ENCODE data around the gene APOM. TPM values are rescaled to one million over a fixed set of nuclear protein-coding genes. Genes with fewer than 3 reads are reported as not detected.

APOM gene
- total and polyA plus RNA-seq, 8 donors = 0.62 to 5.0 (median 1.2) TPM

DNA sequence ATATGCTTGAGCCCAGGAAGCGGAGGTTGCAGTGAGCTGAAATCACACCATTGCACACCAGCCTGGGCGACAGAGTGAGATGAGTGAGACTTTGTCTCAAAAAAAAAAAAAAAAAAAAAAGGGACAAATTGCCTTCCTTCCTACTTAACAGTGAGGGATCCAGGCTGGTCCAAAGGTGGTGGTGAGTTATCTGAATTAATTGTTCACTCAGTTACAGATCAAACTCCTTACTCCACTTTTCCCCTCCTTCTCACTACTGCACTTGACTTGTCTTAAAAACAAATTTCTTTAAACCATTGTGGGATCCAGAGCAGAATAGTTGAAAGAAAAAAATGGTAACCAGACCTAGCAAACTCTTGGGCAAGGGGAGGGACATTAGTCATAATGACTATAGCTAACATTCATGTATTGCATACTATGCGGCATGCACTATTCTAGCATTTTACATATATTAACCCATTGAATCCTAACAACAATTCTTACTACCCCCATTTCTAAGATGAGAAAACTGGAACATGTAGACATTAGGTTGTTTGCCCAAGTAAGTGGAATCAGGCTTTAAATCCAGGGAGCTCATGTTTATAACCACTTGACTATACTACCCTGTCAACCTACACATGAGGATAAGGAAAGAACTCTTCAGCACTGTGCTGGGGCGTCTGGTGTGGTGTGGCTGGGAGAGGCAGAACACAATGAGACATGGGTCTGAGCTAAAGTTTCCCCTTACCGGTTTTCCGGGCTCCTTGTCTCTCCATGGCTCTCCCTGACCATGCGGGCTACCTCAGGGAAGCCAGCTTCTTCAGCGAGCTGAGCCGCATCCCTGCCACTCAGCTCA, 7.6 kb downstream of the APOM start:
- no peaks in the 10 kb centered on the region for H3K27me3 ChIP-seq
- TF ChIP-seq, protein P1, sequence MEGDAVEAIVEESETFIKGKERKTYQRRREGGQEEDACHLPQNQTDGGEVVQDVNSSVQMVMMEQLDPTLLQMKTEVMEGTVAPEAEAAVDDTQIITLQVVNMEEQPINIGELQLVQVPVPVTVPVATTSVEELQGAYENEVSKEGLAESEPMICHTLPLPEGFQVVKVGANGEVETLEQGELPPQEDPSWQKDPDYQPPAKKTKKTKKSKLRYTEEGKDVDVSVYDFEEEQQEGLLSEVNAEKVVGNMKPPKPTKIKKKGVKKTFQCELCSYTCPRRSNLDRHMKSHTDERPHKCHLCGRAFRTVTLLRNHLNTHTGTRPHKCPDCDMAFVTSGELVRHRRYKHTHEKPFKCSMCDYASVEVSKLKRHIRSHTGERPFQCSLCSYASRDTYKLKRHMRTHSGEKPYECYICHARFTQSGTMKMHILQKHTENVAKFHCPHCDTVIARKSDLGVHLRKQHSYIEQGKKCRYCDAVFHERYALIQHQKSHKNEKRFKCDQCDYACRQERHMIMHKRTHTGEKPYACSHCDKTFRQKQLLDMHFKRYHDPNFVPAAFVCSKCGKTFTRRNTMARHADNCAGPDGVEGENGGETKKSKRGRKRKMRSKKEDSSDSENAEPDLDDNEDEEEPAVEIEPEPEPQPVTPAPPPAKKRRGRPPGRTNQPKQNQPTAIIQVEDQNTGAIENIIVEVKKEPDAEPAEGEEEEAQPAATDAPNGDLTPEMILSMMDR (IDR thresholded peaks at IDR 0.05) = no peak
- peak overlapping the region in 1 of 4 donors; percentile 90 for H3K27ac ChIP-seq
- no peak for FAIRE-seq
- H3K9me3 ChIP-seq = no peaks in the 10 kb centered on the region
- H3K4me1 ChIP-seq = peaks cover 21 to 35% (median 31%) of the 10 kb centered on the region in 3 donors
- ATAC-seq = no peak
- no peak for DNase-seq
- 58 to 61% methylated on average over 9 of the region's 9 CpGs for WGBS, 2 donors
- peak overlapping the region in 2 of 4 donors; percentile 66 to 72 for H3K4me3 ChIP-seq
- intact Hi-C loops (cut with DNase I) = no loop called here
- H3K36me3 ChIP-seq = peaks cover 0 to 13% (median 0%) of the 10 kb centered on the region in 3 donors

- TF ChIP-seq, protein P1 (IDR thresholded peaks at IDR 0.05) = no peak
- H3K4me1 ChIP-seq = peaks cover 13 to 27% (median 25%) of the 10 kb centered on the region in 3 donors
- peaks cover 0 to 21% (median 6%) of the 10 kb centered on the region in 3 donors for H3K36me3 ChIP-seq
- no peak for FAIRE-seq
- peak overlapping the region; percentile 71 to 90 (median 78) for H3K27ac ChIP-seq
- WGBS, 2 donors = 18% methylated on average over 17 of the region's 17 CpGs
- DNase-seq = peak in 1 of 6 donors; percentile 33
- no peaks in the 10 kb centered on the region for H3K27me3 ChIP-seq
- intact Hi-C loops (cut with DNase I) = no loop called here
- peak overlapping the region; percentile 66 to 80 (median 74) for H3K4me3 ChIP-seq
- ATAC-seq = no peak
- H3K9me3 ChIP-seq = no peaks in the 10 kb centered on the region
Measured at GRCh38 chr6:31663961-31664789, 8.5 kb downstream of the APOM start.

GRCh38 chr6:31664790-31665500, 9.3 kb downstream of the APOM start, which contains the start of gene GPANK1:
Gene GPANK1, minus strand, starts transcription at chr6:31664997. Its CDS starts 519 bp downstream, at chr6:31664478.
- Histone ChIP-seq H3K27ac (peak within 1 kb of the TSS; percentile 71 to 90 (median 78)), H3K4me1 (peaks cover 11 to 24% (median 23%) of the 10 kb centered on the region in 3 donors), H3K4me3 (peak within 1 kb of the TSS; percentile 66 to 80 (median 74)), H3K27me3 (no peaks in the 10 kb centered on the region), H3K36me3 (peaks cover 0 to 29% (median 14%) of the 10 kb centered on the region in 3 donors), H3K9me3 (no peaks in the 10 kb centered on the region)
- WGBS, 2 donors = 0 to 1% methylated on average over 39 of the region's 39 CpGs
- peak; percentile 83 to 93 (median 86) for DNase-seq
- ATAC-seq = peak; percentile 73 to 83 (median 74)
- TF ChIP-seq, protein P1 (IDR thresholded peaks at IDR 0.05) = no peak
- FAIRE-seq = no peak
- intact Hi-C loops (cut with DNase I) = no loop called here

DNA sequence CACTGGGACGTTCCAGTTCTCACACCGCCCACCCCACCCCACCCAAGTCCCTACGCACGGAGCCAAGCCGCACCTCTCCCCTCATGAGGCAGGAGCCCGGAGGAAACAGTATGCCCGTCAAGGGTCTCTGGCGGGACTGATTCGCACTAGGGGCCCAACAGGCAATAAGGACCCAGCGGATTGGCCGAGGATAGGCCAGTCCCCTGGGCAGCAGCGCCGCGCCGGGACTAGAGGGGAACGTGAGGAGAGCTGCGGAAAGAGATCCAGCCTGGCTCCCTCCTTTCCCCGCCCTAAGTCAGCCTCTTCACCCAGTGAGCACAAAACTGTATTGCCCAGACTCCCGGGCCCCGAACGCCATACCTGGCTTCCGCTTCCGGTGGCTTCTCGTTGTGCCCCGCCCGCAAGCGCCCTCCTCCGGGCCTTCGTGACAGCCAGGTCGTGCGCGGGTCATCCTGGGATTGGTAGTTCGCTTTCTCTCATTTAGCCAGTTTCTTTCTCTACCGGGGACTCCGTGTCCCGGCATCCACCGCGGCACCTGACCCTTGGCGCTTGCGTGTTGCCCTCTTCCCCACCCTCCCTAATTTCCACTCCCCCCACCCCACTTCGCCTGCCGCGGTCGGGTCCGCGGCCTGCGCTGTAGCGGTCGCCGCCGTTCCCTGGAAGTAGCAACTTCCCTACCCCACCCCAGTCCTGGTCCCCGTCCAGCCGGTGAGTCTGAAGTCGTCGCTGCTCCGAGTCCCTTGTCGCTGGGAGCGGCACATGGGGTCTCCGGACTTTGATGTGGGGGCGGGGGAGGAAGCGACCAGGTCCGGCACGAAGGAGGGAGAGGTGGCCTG, 10.0 kb downstream of the APOM start, which contains the start of gene CSNK2B:
Gene CSNK2B, plus strand, starts transcription at position 580 of the 836 bp plus-strand sequence. CDS start 752 bp downstream, outside the sequence.
- H3K4me1 ChIP-seq = peaks cover 11 to 24% (median 23%) of the 10 kb centered on the region in 3 donors
- no peaks in the 10 kb centered on the region for H3K9me3 ChIP-seq
- DNase-seq (peak; percentile 93 to 99 (median 97)), ATAC-seq (peak; percentile 90 to 94 (median 91)), FAIRE-seq (no peak)
- 0 to 1% methylated on average over 63 of the region's 63 CpGs for WGBS, 2 donors
- H3K27me3 ChIP-seq = no peaks in the 10 kb centered on the region
- intact Hi-C loops (cut with DNase I) = no loop called here
- peaks cover 2 to 37% (median 15%) of the 10 kb centered on the region in 3 donors for H3K36me3 ChIP-seq
- peak within 1 kb of the TSS; percentile 66 to 80 (median 74) for H3K4me3 ChIP-seq
- TF ChIP-seq, protein P1 (IDR thresholded peaks at IDR 0.05) = no peak
- H3K27ac ChIP-seq = peak within 1 kb of the TSS; percentile 71 to 90 (median 78)

All from pancreas (tissue), 10 donors.